Muscle layer of colon (tissue), 2 donors: ENCODE measurements around the gene CCR8.
"Not testable (repeated sequence)": the region's sequence is repeated elsewhere in the genome, so short reads cannot be mapped to it uniquely, and the experiment has no call there.

Experiments
- H3K27ac ChIP-seq: one replicate; pipeline ENCODE4 v1.7.0; 2013; ENCODE audit warnings: low read depth, mild to moderate bottlenecking, low read length, moderate library complexity
- H3K27me3 ChIP-seq, 2 donors: one replicate each; pipeline ENCODE4 v1.7.0; 2013; ENCODE audit warnings: low read length in 2 of 2, mild to moderate bottlenecking in 2 of 2; ENCODE audit not compliant: insufficient read depth in 2 of 2, control insufficient read depth in 1 of 2
- H3K36me3 ChIP-seq: one replicate; pipeline ENCODE4 v1.7.0; 2013; ENCODE audit warnings: mild to moderate bottlenecking, low read length; ENCODE audit not compliant: insufficient read depth
- H3K4me1 ChIP-seq: one replicate; pipeline ENCODE4 v1.7.0; 2013; ENCODE audit warnings: mild to moderate bottlenecking, low read length; ENCODE audit not compliant: insufficient read depth
- H3K4me3 ChIP-seq, 2 donors: one replicate each; pipeline ENCODE4 v1.7.0; 2013; ENCODE audit warnings: low read length in 2 of 2, low read depth in 1 of 2, mild to moderate bottlenecking in 1 of 2, moderate library complexity in 1 of 2
- H3K9ac ChIP-seq: one replicate; pipeline ENCODE4 v1.7.0; 2013; ENCODE audit warnings: low read length
- H3K9me3 ChIP-seq: one replicate; pipeline ENCODE4 v1.7.0; 2013; ENCODE audit warnings: mild to moderate bottlenecking, low read length
- donor health status: abdominal sarcoma.
- donor health status: Adenocarcinoma of cecum.

CCR8 gene

DNA sequence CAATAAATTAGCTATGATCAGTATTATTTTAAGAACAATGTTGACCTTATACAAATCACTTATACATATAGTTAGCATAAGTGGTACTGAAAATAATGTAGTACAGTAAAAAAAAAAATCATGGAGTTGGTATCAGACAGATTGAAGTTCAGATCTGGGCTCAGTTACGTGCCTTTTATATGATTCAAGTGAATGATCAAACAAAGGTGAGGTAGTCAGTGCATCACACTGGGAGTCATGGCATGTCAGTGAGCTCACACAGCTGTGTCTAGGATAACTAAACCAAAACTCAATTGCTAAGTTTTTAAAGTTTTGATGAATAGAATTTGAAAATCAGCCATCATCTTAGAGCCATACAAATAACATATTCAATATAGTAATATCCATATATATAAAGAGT is 11.2 kb upstream of the CCR8 start:
- H3K4me3 ChIP-seq: no peak overlapping the region
- no peak overlapping the region for H3K27ac ChIP-seq
- no peaks in the 10 kb centered on the region for H3K27me3 ChIP-seq
- H3K9me3 ChIP-seq: no peaks in the 10 kb centered on the region
- H3K36me3 ChIP-seq: no peaks in the 10 kb centered on the region
- no peak overlapping the region for H3K9ac ChIP-seq
- H3K4me1 ChIP-seq: no peaks in the 10 kb centered on the region

DNA sequence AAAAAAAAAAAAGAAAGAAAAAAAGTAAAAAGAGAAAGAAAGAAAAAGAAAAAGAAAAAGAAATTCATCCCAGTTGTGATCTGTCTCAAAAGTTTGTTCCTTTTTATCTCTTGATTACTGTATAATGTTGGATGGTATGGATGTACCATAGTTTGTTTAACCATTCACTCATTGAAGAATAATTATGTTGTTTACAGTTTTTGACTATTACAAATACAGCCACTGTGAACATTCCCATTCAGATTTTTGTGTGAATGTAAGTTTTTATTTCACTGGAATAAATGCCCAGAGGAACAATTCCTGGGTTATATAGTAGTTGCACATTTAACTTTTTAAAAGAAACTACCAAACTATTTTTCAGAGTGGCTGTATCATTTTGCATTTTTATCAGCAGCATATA is 10.3 kb upstream of the CCR8 start:
- Histone ChIP-seq H3K27ac (no peak overlapping the region), H3K4me3 (no peak overlapping the region), H3K36me3 (no peaks in the 10 kb centered on the region), H3K27me3 (no peaks in the 10 kb centered on the region), H3K9ac (no peak overlapping the region), H3K4me1 (no peaks in the 10 kb centered on the region), H3K9me3 (no peaks in the 10 kb centered on the region)

DNA sequence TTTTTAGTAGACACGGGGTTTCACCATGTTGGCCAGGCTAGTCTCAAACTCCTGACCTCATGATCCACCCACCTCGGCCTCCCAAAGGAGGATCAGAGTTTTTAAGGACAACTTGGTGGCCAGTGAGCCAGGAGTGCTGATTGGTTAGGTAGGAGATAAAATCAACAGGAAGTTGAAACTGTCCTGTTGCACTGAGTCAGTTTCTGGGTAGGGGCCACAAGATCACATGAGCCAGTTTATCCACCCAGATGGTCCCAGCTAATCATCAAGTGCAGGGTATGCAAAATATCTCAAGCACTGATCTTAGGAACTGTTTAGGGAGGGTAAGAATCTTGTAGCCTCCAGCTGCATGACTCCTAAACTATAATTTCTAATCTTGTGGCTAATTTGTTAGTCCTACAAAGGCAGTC is 7.9 kb upstream of the CCR8 start:
- not testable (repeated sequence) for H3K9ac ChIP-seq, H3K4me3 ChIP-seq, H3K4me1 ChIP-seq, H3K27me3 ChIP-seq, H3K36me3 ChIP-seq, H3K27ac ChIP-seq, H3K9me3 ChIP-seq

DNA sequence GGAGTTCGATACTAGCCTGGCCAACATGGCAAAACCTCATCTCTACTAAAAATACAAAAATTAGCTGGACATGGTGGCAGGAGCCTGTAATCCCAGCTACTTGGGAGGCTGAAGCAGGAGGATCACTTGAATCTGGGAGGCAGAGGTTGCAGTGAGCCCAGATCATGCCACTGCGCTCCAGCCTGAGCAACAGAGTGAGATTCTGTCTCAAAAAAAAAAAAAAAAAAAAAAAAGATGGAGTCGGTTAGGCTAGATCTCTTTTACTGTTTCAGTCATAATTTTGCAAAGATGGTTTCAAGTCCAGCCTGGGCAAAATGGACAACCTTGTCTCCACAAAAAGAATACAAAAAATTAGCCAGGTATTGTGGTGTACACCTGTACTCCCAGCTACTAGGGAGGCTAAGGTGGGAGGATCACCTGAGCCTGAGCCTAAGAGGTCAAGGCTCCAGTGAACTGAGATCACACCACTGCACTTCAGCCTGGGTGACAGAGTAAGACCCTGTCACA is 7.2 kb upstream of the CCR8 start:
- not testable (repeated sequence) for H3K4me3 ChIP-seq, H3K27ac ChIP-seq, H3K36me3 ChIP-seq, H3K9ac ChIP-seq, H3K27me3 ChIP-seq, H3K9me3 ChIP-seq, H3K4me1 ChIP-seq

DNA sequence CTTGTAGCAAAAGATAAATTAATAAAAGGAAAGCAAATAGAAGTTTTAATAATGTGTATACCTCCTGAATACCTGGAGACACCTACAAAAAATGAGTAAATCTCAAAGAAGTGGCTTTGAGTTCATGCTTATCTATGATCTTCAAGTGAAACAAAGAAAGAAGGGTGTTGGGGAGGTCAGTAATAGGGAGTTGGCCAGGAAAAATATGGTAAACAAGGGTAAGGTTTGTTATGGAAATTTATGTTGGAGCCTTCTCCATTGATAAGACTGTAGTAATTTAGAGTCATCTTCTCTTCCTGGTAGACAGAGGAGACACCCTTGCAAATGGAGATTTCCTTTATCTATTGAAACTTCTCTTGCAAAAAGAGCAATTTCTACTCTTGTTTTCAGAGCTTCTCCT is 6.6 kb upstream of the CCR8 start:
- Histone ChIP-seq H3K27me3 (no peaks in the 10 kb centered on the region), H3K36me3 (no peaks in the 10 kb centered on the region), H3K4me3 (no peak overlapping the region), H3K9ac (no peak overlapping the region), H3K4me1 (no peaks in the 10 kb centered on the region), H3K27ac (no peak overlapping the region), H3K9me3 (no peaks in the 10 kb centered on the region)

DNA sequence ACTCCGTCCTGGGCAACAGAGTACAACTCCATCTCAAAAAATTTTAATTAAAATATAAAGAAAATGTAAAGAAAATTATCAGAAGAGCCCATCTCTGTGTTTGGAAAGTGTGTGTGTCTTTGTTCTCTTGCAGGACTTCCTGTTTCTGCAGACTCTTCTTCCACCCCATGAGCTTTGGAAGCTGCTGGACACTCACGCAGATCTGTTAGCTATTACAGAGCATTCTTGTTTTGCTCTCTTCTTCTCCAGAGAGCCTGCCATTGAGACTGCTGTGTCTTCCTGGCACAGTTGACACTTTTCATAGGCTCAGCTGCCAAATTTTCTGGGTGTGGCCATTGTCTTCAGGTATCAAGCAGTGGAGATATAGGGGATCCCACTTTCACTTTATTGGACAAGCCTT is 6.0 kb upstream of the CCR8 start:
- Histone ChIP-seq H3K9ac (no peak overlapping the region), H3K36me3 (no peaks in the 10 kb centered on the region), H3K27me3 (no peaks in the 10 kb centered on the region), H3K4me3 (no peak overlapping the region), H3K9me3 (no peaks in the 10 kb centered on the region), H3K4me1 (no peaks in the 10 kb centered on the region), H3K27ac (no peak overlapping the region)

DNA sequence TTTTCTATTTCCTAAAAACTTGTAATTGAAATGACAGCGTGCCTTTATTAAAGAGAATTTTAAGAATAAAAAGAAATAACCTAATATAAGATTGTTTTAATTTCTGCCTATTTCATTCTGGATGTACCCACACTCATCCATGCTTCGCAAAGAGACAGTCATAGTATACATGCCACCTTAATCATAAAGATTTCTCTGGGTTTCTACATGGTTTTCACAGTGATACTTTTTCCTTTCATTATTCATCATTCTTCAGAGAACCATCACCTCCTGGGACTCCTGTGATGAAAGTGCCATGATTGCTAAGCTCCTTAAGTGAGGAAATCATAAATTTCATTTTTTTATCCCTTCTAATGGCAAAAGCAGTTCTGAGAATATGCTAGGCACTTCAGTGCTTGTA is 4.3 kb upstream of the CCR8 start:
- no peak overlapping the region for H3K27ac ChIP-seq
- H3K4me3 ChIP-seq: no peak overlapping the region
- no peaks in the 10 kb centered on the region for H3K27me3 ChIP-seq
- no peaks in the 10 kb centered on the region for H3K36me3 ChIP-seq
- H3K9ac ChIP-seq: no peak overlapping the region
- H3K4me1 ChIP-seq: no peaks in the 10 kb centered on the region
- H3K9me3 ChIP-seq: no peaks in the 10 kb centered on the region

DNA sequence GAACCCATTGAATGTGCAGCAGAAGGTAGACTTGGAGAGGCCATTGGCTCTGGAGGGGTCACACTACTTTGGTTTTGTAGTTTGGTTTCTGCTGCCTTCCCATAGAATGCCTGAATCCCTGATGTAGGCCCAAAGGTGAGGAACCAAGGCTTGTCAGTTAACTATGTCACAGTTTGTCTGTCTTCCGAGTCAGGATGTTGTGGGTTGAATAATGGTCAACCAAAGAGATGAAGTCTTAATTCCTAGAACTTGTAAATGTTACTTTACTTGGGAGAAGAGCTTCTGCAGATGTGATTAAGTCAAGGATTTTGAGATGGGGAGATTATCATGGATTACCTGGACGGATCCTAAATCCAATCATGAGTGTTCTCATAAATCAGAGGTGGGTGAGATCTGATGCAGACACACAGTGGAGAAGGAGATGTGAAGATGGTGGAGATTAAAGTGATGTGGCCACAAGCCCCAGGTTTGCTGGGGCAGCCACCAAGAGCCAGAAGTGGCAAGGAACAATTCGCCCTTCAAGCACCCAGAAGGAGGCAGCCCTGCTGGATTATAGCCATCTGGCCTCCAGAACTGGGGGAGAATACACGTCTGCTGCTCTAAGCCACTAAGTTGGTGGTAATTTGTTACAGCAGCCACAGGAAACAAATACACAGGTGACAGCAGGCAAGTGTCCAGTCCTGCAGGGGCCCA is 2.3 kb upstream of the CCR8 start:
- no peak overlapping the region for H3K4me3 ChIP-seq
- H3K27me3 ChIP-seq: no peaks in the 10 kb centered on the region
- H3K4me1 ChIP-seq: no peaks in the 10 kb centered on the region
- no peaks in the 10 kb centered on the region for H3K9me3 ChIP-seq
- no peak overlapping the region for H3K9ac ChIP-seq
- no peak overlapping the region for H3K27ac ChIP-seq
- no peaks in the 10 kb centered on the region for H3K36me3 ChIP-seq

DNA sequence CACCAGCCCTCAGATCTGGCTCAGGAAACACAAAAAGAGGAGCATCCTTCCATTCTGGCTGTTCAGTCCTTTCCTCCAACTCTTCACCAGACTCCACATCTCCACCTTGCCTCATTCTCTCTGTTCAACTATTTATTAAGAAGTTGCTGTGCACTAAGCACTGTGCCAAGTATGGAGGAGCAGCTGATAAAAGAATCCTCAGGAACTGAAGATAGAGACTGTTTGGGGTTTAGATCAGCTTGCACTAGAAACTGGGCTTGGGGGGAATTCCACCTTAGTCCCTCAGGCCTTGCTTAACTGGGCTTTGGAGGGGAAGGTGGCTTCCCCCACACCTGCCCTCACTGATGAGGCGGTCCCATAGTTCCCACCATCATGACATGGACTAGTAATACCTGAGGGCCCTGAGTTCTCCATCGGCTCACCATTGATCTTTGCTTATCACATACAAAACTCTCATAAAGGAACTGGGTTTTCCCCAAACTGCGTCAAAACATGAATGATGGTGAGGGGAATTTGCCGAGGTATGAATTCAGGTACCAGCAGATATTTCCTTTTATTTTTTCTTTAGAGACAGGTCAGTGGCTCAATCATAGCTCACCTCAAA is 1.7 kb upstream of the CCR8 start:
- H3K9me3 ChIP-seq: no peaks in the 10 kb centered on the region
- H3K27me3 ChIP-seq: no peaks in the 10 kb centered on the region
- no peaks in the 10 kb centered on the region for H3K4me1 ChIP-seq
- H3K36me3 ChIP-seq: no peaks in the 10 kb centered on the region
- no peak overlapping the region for H3K9ac ChIP-seq
- no peak overlapping the region for H3K27ac ChIP-seq
- no peak overlapping the region for H3K4me3 ChIP-seq

DNA sequence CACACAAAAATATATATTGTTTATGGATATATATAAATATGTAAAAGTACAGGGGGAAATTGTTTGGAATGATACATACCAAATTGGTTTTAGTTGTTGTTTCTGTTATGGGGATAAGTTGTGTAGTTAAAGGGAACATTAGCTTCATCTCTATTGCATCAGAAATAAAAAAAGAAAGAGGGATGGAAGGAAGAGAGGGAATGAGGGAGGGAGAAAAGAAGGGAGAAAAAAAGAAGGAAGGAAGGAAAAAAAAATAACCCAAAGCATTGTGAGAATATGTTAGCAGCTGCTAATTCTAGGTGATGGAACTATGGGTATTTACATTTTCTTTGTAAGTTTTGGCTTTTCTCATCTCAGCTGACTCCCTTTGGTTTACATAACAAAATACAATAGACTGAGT is 1.3 kb downstream of the CCR8 start:
- H3K36me3 ChIP-seq: no peaks in the 10 kb centered on the region
- no peak overlapping the region for H3K9ac ChIP-seq
- H3K27me3 ChIP-seq: no peaks in the 10 kb centered on the region
- H3K9me3 ChIP-seq: no peaks in the 10 kb centered on the region
- H3K4me1 ChIP-seq: no peaks in the 10 kb centered on the region
- H3K27ac ChIP-seq: no peak overlapping the region
- H3K4me3 ChIP-seq: no peak overlapping the region

DNA sequence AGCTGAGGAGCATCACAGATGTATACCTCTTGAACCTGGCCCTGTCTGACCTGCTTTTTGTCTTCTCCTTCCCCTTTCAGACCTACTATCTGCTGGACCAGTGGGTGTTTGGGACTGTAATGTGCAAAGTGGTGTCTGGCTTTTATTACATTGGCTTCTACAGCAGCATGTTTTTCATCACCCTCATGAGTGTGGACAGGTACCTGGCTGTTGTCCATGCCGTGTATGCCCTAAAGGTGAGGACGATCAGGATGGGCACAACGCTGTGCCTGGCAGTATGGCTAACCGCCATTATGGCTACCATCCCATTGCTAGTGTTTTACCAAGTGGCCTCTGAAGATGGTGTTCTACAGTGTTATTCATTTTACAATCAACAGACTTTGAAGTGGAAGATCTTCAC is 3.0 kb downstream of the CCR8 start:
- H3K9ac ChIP-seq: no peak overlapping the region
- H3K9me3 ChIP-seq: no peaks in the 10 kb centered on the region
- H3K36me3 ChIP-seq: no peaks in the 10 kb centered on the region
- H3K4me3 ChIP-seq: no peak overlapping the region
- no peak overlapping the region for H3K27ac ChIP-seq
- H3K4me1 ChIP-seq: no peaks in the 10 kb centered on the region
- H3K27me3 ChIP-seq: no peaks in the 10 kb centered on the region

DNA sequence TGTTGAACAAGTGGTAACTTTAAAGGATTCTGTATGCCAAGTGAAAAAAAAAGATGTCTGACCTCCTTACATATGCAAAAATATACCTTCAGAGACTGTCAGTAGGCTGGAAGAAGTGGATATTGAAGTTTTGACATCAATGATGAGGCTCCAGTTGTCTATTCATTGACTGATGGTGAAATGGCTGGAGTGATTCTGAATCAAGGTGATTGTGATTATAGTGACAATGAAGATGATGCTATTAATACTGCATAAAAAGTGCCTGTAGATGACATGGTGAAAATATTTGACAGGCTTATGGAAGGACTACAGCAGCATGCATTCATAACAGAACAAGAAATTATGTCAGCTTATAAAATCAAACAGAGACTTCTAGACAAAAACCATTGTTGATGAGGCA is 4.1 kb downstream of the CCR8 start:
- no peak overlapping the region for H3K9ac ChIP-seq
- H3K27me3 ChIP-seq: no peaks in the 10 kb centered on the region
- H3K36me3 ChIP-seq: no peaks in the 10 kb centered on the region
- no peaks in the 10 kb centered on the region for H3K4me1 ChIP-seq
- H3K4me3 ChIP-seq: no peak overlapping the region
- no peak overlapping the region for H3K27ac ChIP-seq
- H3K9me3 ChIP-seq: no peaks in the 10 kb centered on the region
